Astrocyte (in vitro differentiated cells and primary cell): ENCODE measurements around the gene YTHDF1. TPM values are rescaled to one million over a fixed set of nuclear protein-coding genes. Genes with fewer than 3 reads are reported as not detected.

Experiments used
- DNase-seq: peaks from one replicate; pipeline ENCODE4 v3.0.0-alpha.2; 2010; ENCODE audit warnings: low read depth
- FAIRE-seq: peaks from 2 replicates; lab custom pipeline; 2011; peaks lifted over from hg19 to GRCh38; lab: Jason Lieb, UNC
- H2AFZ ChIP-seq: 2 replicates; pipeline ENCODE4 v1.6.0; 2012; ENCODE audit warnings: low read depth, low read length, inconsistent platforms
- H3K27ac ChIP-seq: 2 replicates; pipeline ENCODE4 v1.5.1; 2011; ENCODE audit warnings: low read depth, low read length, inconsistent platforms
- H3K27me3 ChIP-seq: 2 replicates; pipeline ENCODE4 v1.6.0; 2011; ENCODE audit warnings: low read length, inconsistent platforms; ENCODE audit not compliant: insufficient read depth
- H3K36me3 ChIP-seq: 2 replicates; pipeline ENCODE4 v1.5.1; 2011; ENCODE audit warnings: low read length, inconsistent platforms; ENCODE audit not compliant: insufficient read depth
- H3K4me1 ChIP-seq: 2 replicates; pipeline ENCODE4 v1.5.1; 2011; ENCODE audit warnings: low read length, inconsistent platforms; ENCODE audit not compliant: insufficient read depth
- H3K4me2 ChIP-seq: 2 replicates; pipeline ENCODE4 v1.6.0; 2012; ENCODE audit warnings: low read length, inconsistent platforms
- H3K4me3 ChIP-seq: 2 replicates; pipeline ENCODE4 v1.5.1; 2011; ENCODE audit warnings: low read depth, mild to moderate bottlenecking, low read length, inconsistent platforms; ENCODE audit not compliant: insufficient read depth
- H3K79me2 ChIP-seq: 2 replicates; pipeline ENCODE4 v1.6.0; 2012; ENCODE audit warnings: mild to moderate bottlenecking, low read length, inconsistent platforms; ENCODE audit not compliant: insufficient read depth
- H3K9ac ChIP-seq: 2 replicates; pipeline ENCODE4 v1.6.0; 2012; ENCODE audit warnings: mild to moderate bottlenecking, low read length, inconsistent platforms
- H3K9me3 ChIP-seq: 2 replicates; pipeline ENCODE4 v1.5.1; 2012; ENCODE audit warnings: low read depth, mild to moderate bottlenecking, low read length, inconsistent platforms; ENCODE audit not compliant: insufficient read depth
- H4K20me1 ChIP-seq: 2 replicates; pipeline ENCODE4 v1.6.0; 2012; ENCODE audit warnings: low read length, inconsistent platforms; ENCODE audit not compliant: insufficient read depth
- H3K27ac Mint-ChIP-seq: one replicate; pipeline ENCODE4 v1.8.0; 2021; ENCODE audit warnings: mild to moderate bottlenecking, mixed read lengths; ENCODE audit not compliant: unreplicated experiment
- H3K27me3 Mint-ChIP-seq: one replicate; pipeline ENCODE4 v1.8.0; 2021; ENCODE audit warnings: low read depth, mixed read lengths; ENCODE audit not compliant: unreplicated experiment
- H3K36me3 Mint-ChIP-seq: one replicate; pipeline ENCODE4 v1.8.0; 2021; ENCODE audit warnings: low read depth, mixed read lengths; ENCODE audit not compliant: unreplicated experiment
- H3K4me1 Mint-ChIP-seq: one replicate; pipeline ENCODE4 v1.8.0; 2021; ENCODE audit warnings: low read depth, mixed read lengths; ENCODE audit not compliant: unreplicated experiment
- H3K4me3 Mint-ChIP-seq: one replicate; pipeline ENCODE4 v1.8.0; 2021; ENCODE audit warnings: mild to moderate bottlenecking, moderate library complexity, mixed read lengths; ENCODE audit not compliant: unreplicated experiment
- H3K9me3 Mint-ChIP-seq: one replicate; pipeline ENCODE4 v1.8.0; 2021; ENCODE audit warnings: mild to moderate bottlenecking, mixed read lengths; ENCODE audit not compliant: unreplicated experiment
- CTCF ChIP-seq: IDR thresholded peaks from 2 replicates; pipeline ENCODE4 v1.5.1; 2011; ENCODE audit warnings: low read depth, mild to moderate bottlenecking, inconsistent platforms, low read length, moderate library complexity; ENCODE audit not compliant: insufficient read depth
- EZH2 ChIP-seq: IDR thresholded peaks from 2 replicates; pipeline ENCODE4 v1.6.1; 2012; ENCODE audit warnings: mild to moderate bottlenecking, low read length, inconsistent platforms; ENCODE audit not compliant: insufficient read depth
- total RNA-seq: library from RNA; stranded (reverse); gene quantifications from 2 replicates; pipeline ENCODE4 v1.2.1, GENCODE V29; 2021

YTHDF1 gene
- total RNA-seq, 1 donor from 2014 or later, result 107 TPM

- Mint-ChIP-seq H3K36me3 (no peaks in the 10 kb centered on the region), H3K4me1 (peaks cover 4% of the 10 kb centered on the region), H3K4me3 (no peak overlapping the region), H3K27me3 (peaks cover 27% of the 10 kb centered on the region), H3K27ac (no peak overlapping the region), H3K9me3 (no peaks in the 10 kb centered on the region)
- Histone ChIP-seq H4K20me1 (peaks cover 7% of the 10 kb centered on the region), H3K4me2 (no peak overlapping the region), H3K4me3 (no peak overlapping the region), H3K4me1 (no peaks in the 10 kb centered on the region), H3K79me2 (no peaks in the 10 kb centered on the region), H2AFZ (no peak overlapping the region), H3K9me3 (peaks cover 5% of the 10 kb centered on the region), H3K36me3 (no peaks in the 10 kb centered on the region), H3K27me3 (no peaks in the 10 kb centered on the region), H3K27ac (no peak overlapping the region), H3K9ac (no peak overlapping the region)
- no peak for FAIRE-seq
- no peak for DNase-seq
- TF ChIP-seq CTCF (no peak), EZH2 (no peak)
These were observed 28.4 kb downstream of the YTHDF1 start for GRCh38 chr20:63187338-63188158.

GRCh38 chr20:63186528-63187316 is 29.2 kb downstream of the YTHDF1 start:
- DNase-seq (peak; percentile 3), FAIRE-seq (no peak)
- Histone ChIP-seq H3K36me3 (no peaks in the 10 kb centered on the region), H3K79me2 (no peaks in the 10 kb centered on the region), H3K4me3 (no peak overlapping the region), H3K9ac (no peak overlapping the region), H3K27me3 (no peaks in the 10 kb centered on the region), H3K9me3 (peaks cover 5% of the 10 kb centered on the region), H3K27ac (no peak overlapping the region), H3K4me1 (no peaks in the 10 kb centered on the region), H4K20me1 (peaks cover 7% of the 10 kb centered on the region), H2AFZ (no peak overlapping the region), H3K4me2 (no peak overlapping the region)
- Mint-ChIP-seq H3K4me1 (peaks cover 6% of the 10 kb centered on the region), H3K9me3 (no peaks in the 10 kb centered on the region), H3K27ac (no peak overlapping the region), H3K27me3 (peaks cover 33% of the 10 kb centered on the region), H3K4me3 (no peak overlapping the region), H3K36me3 (no peaks in the 10 kb centered on the region)
- TF ChIP-seq CTCF (no peak), EZH2 (no peak)
